WTC11 (cell line): ENCODE data around the gene SLC66A2. TPM values are rescaled to one million over a fixed set of nuclear protein-coding genes. Genes with fewer than 3 reads are reported as not detected.

ENCODE experiments used
- ATAC-seq: fragments of 200-7000 bp; cut with Tn5 transposase; 2 replicates; pipeline ENCODE4 v1.10.0; 2021; ENCODE audit warnings: mild to moderate bottlenecking, moderate library complexity
- CTCF ChIA-PET: fragments of 300-600 bp; sonication (Branson Sonifier 250); formaldehyde crosslinking; loops from one replicate; lab custom pipeline; 2021; ENCODE audit warnings: antibody characterized with exemption; lab: Charles Lee
- POLR2A ChIA-PET: fragments of 350-600 bp; sonication (Branson Sonifier 250); formaldehyde crosslinking; loops from one replicate; lab custom pipeline; 2021; ENCODE audit warnings: antibody characterized with exemption; lab: Charles Lee
- DNase-seq: peaks from one replicate; pipeline ENCODE4 v3.0.0; 2021; ENCODE audit warnings: low spot score
- H3K27ac Mint-ChIP-seq: 2 replicates; pipeline ENCODE4 v1.8.0; 2021; ENCODE audit warnings: mixed read lengths
- H3K27me3 Mint-ChIP-seq: 2 replicates; pipeline ENCODE4 v1.8.0; 2021; ENCODE audit warnings: low read depth, mild to moderate bottlenecking, moderate library complexity, mixed read lengths
- H3K36me3 Mint-ChIP-seq: 2 replicates; pipeline ENCODE4 v1.8.0; 2021; ENCODE audit warnings: mixed read lengths
- H3K4me1 Mint-ChIP-seq: 2 replicates; pipeline ENCODE4 v1.8.0; 2022; ENCODE audit warnings: mixed read lengths
- H3K4me3 Mint-ChIP-seq: 2 replicates; pipeline ENCODE4 v1.8.0; 2021; ENCODE audit warnings: mild to moderate bottlenecking, moderate library complexity, mixed read lengths
- H3K9me3 Mint-ChIP-seq: 2 replicates; pipeline ENCODE4 v1.8.0; 2021; ENCODE audit warnings: mixed read lengths
- AR ChIP-seq: fragments of 250-450 bp; sonication (Bioruptor Pico); IDR thresholded peaks from 2 replicates; pipeline ENCODE4 v1.9.0; 2021; ENCODE audit warnings: mild to moderate bottlenecking
- CDX4 ChIP-seq: fragments of 250-450 bp; sonication (Bioruptor Pico); IDR thresholded peaks from 2 replicates; pipeline ENCODE4 v1.9.0; 2021; ENCODE audit warnings: moderate library complexity, mild to moderate bottlenecking, inconsistent platforms, borderline replicate concordance
- EMX1 ChIP-seq: fragments of 250-450 bp; sonication (Bioruptor Pico); IDR thresholded peaks from 2 replicates; pipeline ENCODE4 v1.8.0; 2021; ENCODE audit warnings: mild to moderate bottlenecking
- FOXJ3 ChIP-seq: sonication (generic); formaldehyde crosslinking; IDR thresholded peaks from 2 replicates; pipeline ENCODE4 v1.9.0; 2021; ENCODE audit warnings: missing genetic modification reagents, mild to moderate bottlenecking, borderline replicate concordance
- FOXK1 ChIP-seq: sonication (generic); formaldehyde crosslinking; IDR thresholded peaks from 2 replicates; pipeline ENCODE4 v1.8.0; 2022; ENCODE audit warnings: mild to moderate bottlenecking, moderate library complexity, missing genetic modification reagents
- GABPB1 ChIP-seq: sonication (generic); formaldehyde crosslinking; IDR thresholded peaks from 2 replicates; pipeline ENCODE4 v1.8.1; 2023; ENCODE audit warnings: mild to moderate bottlenecking, missing genetic modification reagents
- GTF2I ChIP-seq: fragments of 250-450 bp; sonication (Bioruptor Pico); conservative IDR thresholded peaks from 2 replicates; pipeline ENCODE4 v1.4.0; 2021; ENCODE audit warnings: mild to moderate bottlenecking
- HMGA2 ChIP-seq: fragments of 250-450 bp; sonication (Bioruptor Pico); IDR thresholded peaks from 2 replicates; pipeline ENCODE4 v1.4.0; 2021; ENCODE audit warnings: mild to moderate bottlenecking, moderate library complexity
- NFYB ChIP-seq: sonication (generic); formaldehyde crosslinking; conservative IDR thresholded peaks from 2 replicates; pipeline ENCODE4 v1.8.0; 2022; ENCODE audit warnings: low read depth, missing genetic modification reagents
- SMAD3 ChIP-seq: sonication (generic); formaldehyde crosslinking; IDR thresholded peaks from 2 replicates; pipeline ENCODE4 v1.8.0; 2022; ENCODE audit warnings: missing genetic modification reagents, mild to moderate bottlenecking, borderline replicate concordance
- STAT6 ChIP-seq: sonication (generic); formaldehyde crosslinking; conservative IDR thresholded peaks from 2 replicates; pipeline ENCODE4 v1.8.1; 2023; ENCODE audit warnings: mild to moderate bottlenecking, low read depth, missing genetic modification reagents, moderate library complexity
- ZBTB21 ChIP-seq: sonication (generic); formaldehyde crosslinking; IDR thresholded peaks from 2 replicates; pipeline ENCODE4 v1.8.1; 2023; ENCODE audit warnings: mild to moderate bottlenecking, missing genetic modification reagents, borderline replicate concordance
- ZBTB43 ChIP-seq: sonication (generic); formaldehyde crosslinking; IDR thresholded peaks from 2 replicates; pipeline ENCODE4 v1.8.1; 2023; ENCODE audit warnings: mild to moderate bottlenecking, missing genetic modification reagents
- ZNF416 ChIP-seq: fragments of 250-450 bp; sonication (Bioruptor Pico); IDR thresholded peaks from 2 replicates; pipeline ENCODE4 v1.9.0; 2021; ENCODE audit warnings: mild to moderate bottlenecking, inconsistent platforms
- ZNF532 ChIP-seq: fragments of 250-450 bp; sonication (Bioruptor Pico); IDR thresholded peaks from 2 replicates; pipeline ENCODE4 v1.9.0; 2021; ENCODE audit warnings: mild to moderate bottlenecking, borderline replicate concordance
- total RNA-seq: library from RNA; stranded (reverse); gene quantifications from 3 replicates; pipeline ENCODE4 v1.2.3, GENCODE V29; 2021
- TF ChIP-seq, protein P1 (sequence below): fragments of 250-450 bp; sonication (Bioruptor Pico); IDR thresholded peaks from 2 replicates; pipeline ENCODE4 v1.9.0; 2021; ENCODE audit warnings: mild to moderate bottlenecking

SLC66A2 gene
- total RNA-seq, 1 experiment from 2014 or later, result 20.9 TPM

DNA sequence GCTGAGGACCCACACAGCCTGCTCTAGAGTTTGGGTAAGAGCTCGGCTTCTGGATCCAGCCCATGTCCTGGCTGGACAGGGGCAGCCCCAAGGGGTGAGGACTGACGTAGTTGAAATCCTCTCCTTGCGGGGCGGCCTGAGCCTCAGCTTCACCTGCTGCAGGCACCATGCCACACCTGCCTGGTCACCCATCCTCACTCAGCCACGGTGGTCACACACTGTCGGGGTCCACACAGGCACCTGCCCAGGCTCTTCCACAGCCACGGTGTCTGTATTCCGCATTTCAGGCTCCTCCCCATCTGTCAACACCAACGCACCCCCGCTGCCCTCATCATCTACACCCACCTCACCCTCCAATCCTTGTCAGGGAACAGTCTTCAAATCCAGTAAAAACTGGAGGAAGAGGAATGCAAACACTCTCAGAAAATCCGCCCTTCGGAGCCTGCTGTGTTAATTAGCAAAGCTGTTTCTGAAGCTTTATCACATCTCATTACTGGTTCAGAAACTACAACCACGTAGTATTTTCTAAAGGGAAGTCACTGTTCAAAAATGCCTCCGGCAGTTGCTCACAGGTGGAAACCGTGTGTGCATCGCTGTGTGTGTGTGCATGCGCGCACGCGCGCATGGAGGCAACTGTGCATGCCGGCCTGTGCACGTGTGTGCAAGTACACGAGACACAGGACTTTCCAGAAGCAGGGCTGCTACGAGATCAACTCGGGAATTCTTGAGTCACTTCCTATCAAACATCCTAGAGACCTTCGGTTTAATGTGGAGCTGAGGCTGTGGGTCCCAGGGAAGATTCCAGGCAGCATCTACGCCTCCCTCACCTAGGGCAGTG, 38.2 kb downstream of the SLC66A2 start (continued):
- no peak for TF ChIP-seq STAT6
- TF ChIP-seq, protein P1, sequence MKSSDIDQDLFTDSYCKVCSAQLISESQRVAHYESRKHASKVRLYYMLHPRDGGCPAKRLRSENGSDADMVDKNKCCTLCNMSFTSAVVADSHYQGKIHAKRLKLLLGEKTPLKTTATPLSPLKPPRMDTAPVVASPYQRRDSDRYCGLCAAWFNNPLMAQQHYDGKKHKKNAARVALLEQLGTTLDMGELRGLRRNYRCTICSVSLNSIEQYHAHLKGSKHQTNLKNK (CRISPR knock-in tag), result no peak

GRCh38 chr18:79912409-79912991, 39.0 kb downstream of the SLC66A2 start:
- H3K27ac Mint-ChIP-seq, result no peak overlapping the region
- H3K27me3 Mint-ChIP-seq, result no peaks in the 10 kb centered on the region
- CTCF ChIA-PET, result interaction anchor here (0.6 kb wide), 1 partner anchor 162 kb away, joined by 4 read pairs; no protein-coding TSS in a partner anchor
- no peak overlapping the region for H3K4me3 Mint-ChIP-seq
- peaks cover 5% of the 10 kb centered on the region for H3K36me3 Mint-ChIP-seq
- no peak for DNase-seq
- no peak for ATAC-seq
- peaks cover 16% of the 10 kb centered on the region for H3K4me1 Mint-ChIP-seq
- TF ChIP-seq NFYB (CRISPR knock-in tag), result no peak
- 0 out of 2 replicates have a peak, but pooled peaks cover 4% of the 10 kb centered on the region for H3K9me3 Mint-ChIP-seq
- POLR2A ChIA-PET, result no interaction called here

GRCh38 chr18:79911344-79912270, 39.8 kb downstream of the SLC66A2 start:
- Mint-ChIP-seq H3K4me1 (peaks cover 16% of the 10 kb centered on the region), H3K4me3 (peak overlapping the region; percentile 18; the same call in 1 of the 2 replicates), H3K27me3 (no peaks in the 10 kb centered on the region), H3K27ac (no peak overlapping the region), H3K9me3 (0 out of 2 replicates have a peak, but pooled peaks cover 4% of the 10 kb centered on the region), H3K36me3 (peaks cover 5% of the 10 kb centered on the region)
- POLR2A ChIA-PET, result no interaction called here
- DNase-seq, result no peak
- peak; percentile 45; the same call in 1 of the 2 replicates for ATAC-seq
- CTCF ChIA-PET, result interaction anchor here (0.5 to 1.1 kb wide), 2 partner anchors 22 to 48 kb away, joined by 3 read pairs; no protein-coding TSS in a partner anchor
- TF ChIP-seq AR (no peak), ZNF532 (CRISPR knock-in tag) (no peak), FOXK1 (CRISPR knock-in tag) (no peak), EMX1 (CRISPR knock-in tag) (no peak), NFYB (CRISPR knock-in tag) (no peak), FOXJ3 (no peak), GTF2I (CRISPR knock-in tag) (no peak), HMGA2 (CRISPR knock-in tag) (no peak), CDX4 (CRISPR knock-in tag) (no peak), ZNF416 (CRISPR knock-in tag) (no peak), GABPB1 (no peak), ZBTB21 (no peak), ZBTB43 (CRISPR knock-in tag) (no peak), SMAD3 (CRISPR knock-in tag) (no peak)
